HepG2 (cell line): ENCODE measurements around the gene AUTS2.

ENCODE experiments used
- CHD2 ChIP-seq: IDR thresholded peaks from 2 replicates; pipeline ENCODE4 v1.6.1; 2011; ENCODE audit warnings: low read depth, low read length, improper control_type of control experiment
- CTCF ChIP-seq: sonication (generic); formaldehyde crosslinking; IDR thresholded peaks from 2 replicates; pipeline ENCODE4 v1.5.0; 2020; ENCODE audit warnings: mild to moderate bottlenecking, missing genetic modification reagents, moderate library complexity
- EP300 ChIP-seq, 3 experiments: sonication (generic) in 1 of 3; formaldehyde crosslinking in 1 of 3; IDR thresholded peaks; 2 replicates each; pipeline versions ENCODE4 v1.5.1 to v1.6.1; 2011 to 2020; ENCODE audit warnings: low read depth in 2 of 3, low read length in 2 of 3, borderline replicate concordance in 1 of 3, improper control_type of control experiment in 1 of 3, mild to moderate bottlenecking in 1 of 3, missing genetic modification reagents in 1 of 3, moderate library complexity in 1 of 3
- ESRRA ChIP-seq: sonication (generic); formaldehyde crosslinking; IDR thresholded peaks from 2 replicates; pipeline ENCODE4 v1.5.1; 2020; ENCODE audit warnings: mild to moderate bottlenecking, low read depth, missing genetic modification reagents
- ETV6 ChIP-seq: sonication (generic); formaldehyde crosslinking; conservative IDR thresholded peaks from 2 replicates; pipeline ENCODE4 v1.4.0; 2020; ENCODE audit warnings: missing genetic modification reagents
- KDM3A ChIP-seq: IDR thresholded peaks from 2 replicates; pipeline ENCODE4 v1.6.1; 2018; ENCODE audit warnings: low read depth, missing compliant biosample characterization
- NBN ChIP-seq: fragments of 450-650 bp; conservative IDR thresholded peaks from 2 replicates; pipeline ENCODE4 v1.6.1; 2017
- POLR2A ChIP-seq, 2 experiments: IDR thresholded peaks; 2 replicates each; pipeline ENCODE4 v1.6.1; 2011; ENCODE audit warnings: low read depth in 2 of 2, low read length in 2 of 2, mild to moderate bottlenecking in 1 of 2, moderate library complexity in 1 of 2; ENCODE audit not compliant: insufficient read depth in 1 of 2
- PRDM15 ChIP-seq: sonication (generic); formaldehyde crosslinking; IDR thresholded peaks from 2 replicates; pipeline ENCODE4 v1.4.0; 2020; ENCODE audit warnings: missing genetic modification reagents
- PRPF4 ChIP-seq: fragments of 200-400 bp; formaldehyde crosslinking; IDR thresholded peaks from 2 replicates; pipeline ENCODE4 v1.6.1; 2016; ENCODE audit warnings: low read length, low read depth; ENCODE audit not compliant: poor library complexity, severe bottlenecking
- ZSCAN29 ChIP-seq: sonication (generic); formaldehyde crosslinking; conservative IDR thresholded peaks from 2 replicates; pipeline ENCODE4 v1.4.0; 2020; ENCODE audit warnings: mild to moderate bottlenecking, missing genetic modification reagents

- TF ChIP-seq EP300 (IDR thresholded peaks at IDR 0.05; ENCODE audit: low read depth in 2 of 2, low read length in 2 of 2) (no peak), EP300 (CRISPR knock-in tag; IDR thresholded peaks at IDR 0.05; ENCODE audit: borderline replicate concordance) (no peak), PRPF4 (no peak), ZSCAN29 (CRISPR knock-in tag) (no peak), CTCF (CRISPR knock-in tag) (no peak), ESRRA (CRISPR knock-in tag) (no peak), PRDM15 (no peak), KDM3A (CRISPR knock-in tag) (no peak), ETV6 (no peak), POLR2A (IDR thresholded peaks at IDR 0.05; ENCODE audit: insufficient read depth in 1 of 2, low read depth in 2 of 2, low read length in 2 of 2) (no peak), NBN (no peak), CHD2 (no peak)
These were observed 2.2 kb upstream of the AUTS2 start for GRCh38 chr7:69596056-69596455.
